ENCODE data around the gene DPF3. TPM values are rescaled to one million over a fixed set of nuclear protein-coding genes. Genes with fewer than 3 reads are reported as not detected.

DPF3 gene
- total and polyA plus RNA-seq, 2 of the 13 experiments (the other 11 are each of a cell fraction or from before 2014, with no cell fraction given), result 0.09 to 0.60 TPM

DNA sequence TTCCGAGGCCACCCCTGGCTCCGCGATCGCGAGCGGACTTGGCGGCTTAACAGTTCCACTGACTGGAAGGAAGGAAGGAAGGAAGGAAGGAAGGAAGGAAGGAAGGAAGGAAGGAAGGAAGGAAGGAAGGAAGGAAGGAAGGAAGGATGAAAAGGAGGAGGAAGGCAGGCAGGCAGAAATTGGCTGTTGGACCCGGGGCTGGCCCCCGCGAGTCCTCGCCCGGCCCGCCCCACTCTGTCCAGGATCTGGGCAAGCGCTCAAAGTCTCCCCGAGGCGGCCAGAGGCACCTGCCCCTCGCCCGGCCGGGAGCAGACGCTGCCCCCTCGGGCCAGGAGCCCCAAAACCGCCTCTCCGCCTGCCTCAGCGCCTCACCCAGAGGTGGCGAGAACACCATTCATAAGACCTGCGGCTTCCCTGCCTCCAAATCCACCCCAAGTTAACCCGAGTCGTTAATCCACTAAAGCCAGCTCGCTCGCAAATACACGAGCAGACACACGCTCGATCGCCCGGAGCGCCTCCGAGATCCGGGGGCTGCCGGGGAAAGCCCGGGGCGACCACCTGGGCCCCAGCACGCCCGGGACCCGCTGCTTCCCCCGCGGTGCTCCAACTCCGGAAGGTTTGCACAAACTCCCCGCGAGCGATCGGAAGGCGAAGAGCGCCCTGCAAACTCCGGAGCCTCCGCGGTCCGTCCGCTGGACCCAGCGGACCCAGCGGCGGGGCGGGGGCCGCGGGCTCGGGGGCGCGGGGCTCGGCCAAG, 844 bp downstream of the DPF3 start:
- Histone ChIP-seq H3K79me2 (ENCODE audit: insufficient read depth, low read length) (no peaks in the 10 kb centered on the region), H4K20me1 (ENCODE audit: insufficient read depth, low read length) (no peaks in the 10 kb centered on the region), H2AFZ (ENCODE audit: low read length) (no peak overlapping the region), H3K4me1 (ENCODE audit: insufficient read depth, low read length) (peaks cover 29% of the 10 kb centered on the region), H3K36me3 (replicated peaks in 1 of 2; ENCODE audit: control insufficient read depth in 1 of 2, insufficient read depth in 2 of 2, low read length in 2 of 2) (no peaks in the 10 kb centered on the region), H3K9ac (ENCODE audit: insufficient read depth, low read depth, low read length) (0 out of 2 replicates have a peak overlapping the region, but pooled peaks have one; percentile 4), H3K27me3 (ENCODE audit: control insufficient read depth in 1 of 2, insufficient read depth in 2 of 2, low read length in 2 of 2) (peaks cover 9 to 51% of the 10 kb centered on the region in 2 experiments; a peak in 4 of 5 replicates), H3K4me3 (replicated peaks in 1 of 3; ENCODE audit: insufficient read depth in 1 of 3, low read depth in 2 of 3, low read length in 3 of 3) (peak overlapping the region; percentile 65 to 82 (median 73)), H3K4me2 (ENCODE audit: low read depth, low read length) (peak overlapping the region; percentile 87), H3K27ac (ENCODE audit: extremely low read length, insufficient read depth, low read length) (no peak overlapping the region), H3K9me3 (ENCODE audit: low read length) (no peaks in the 10 kb centered on the region)
- DNase-seq (ENCODE audit: low spot score) (no peak), FAIRE-seq (no peak), ATAC-seq (peak; percentile 61)
- 5% methylated on average over 13 of the region's 68 CpGs for WGBS (ENCODE audit: low lambda C conversion rate)
- CTCF ChIA-PET (ENCODE audit: low intra/inter-chr PET ratio, low total read pairs), result no interaction called here
- in situ Hi-C loops (cut with HindIII; ENCODE audit: extremely low pct_ligation_motif_present, low pct_unique_long_range_greater_than_20kb) (no loop called here), intact Hi-C loops (cut with micrococcal nuclease; ENCODE audit: unreplicated experiment) (loop anchor here (5.0 kb wide), 1 partner anchor 121 kb away; no protein-coding TSS in a partner anchor)
- POLR2A ChIA-PET, result no interaction called here
- no TSS peak for BruUV-seq (replicated peaks)
- TF ChIP-seq KDM5A (IDR thresholded peaks at IDR 0.05; ENCODE audit: borderline replicate concordance, low read length) (no peak), ZBTB20 (CRISPR knock-in tag; IDR thresholded peaks at IDR 0.05; ENCODE audit: borderline replicate concordance, low read depth) (no peak), NFYB (CRISPR knock-in tag; IDR thresholded peaks at IDR 0.05) (no peak), HOXA5 (CRISPR knock-in tag; IDR thresholded peaks at IDR 0.05) (peak; percentile 14; the same call in 1 of the 2 replicates), U2AF2 (IDR thresholded peaks at IDR 0.05; ENCODE audit: low read depth, low read length) (0 out of 2 replicates have a peak, but pooled peaks have one; percentile 68)
- TF ChIP-seq, protein P1, sequence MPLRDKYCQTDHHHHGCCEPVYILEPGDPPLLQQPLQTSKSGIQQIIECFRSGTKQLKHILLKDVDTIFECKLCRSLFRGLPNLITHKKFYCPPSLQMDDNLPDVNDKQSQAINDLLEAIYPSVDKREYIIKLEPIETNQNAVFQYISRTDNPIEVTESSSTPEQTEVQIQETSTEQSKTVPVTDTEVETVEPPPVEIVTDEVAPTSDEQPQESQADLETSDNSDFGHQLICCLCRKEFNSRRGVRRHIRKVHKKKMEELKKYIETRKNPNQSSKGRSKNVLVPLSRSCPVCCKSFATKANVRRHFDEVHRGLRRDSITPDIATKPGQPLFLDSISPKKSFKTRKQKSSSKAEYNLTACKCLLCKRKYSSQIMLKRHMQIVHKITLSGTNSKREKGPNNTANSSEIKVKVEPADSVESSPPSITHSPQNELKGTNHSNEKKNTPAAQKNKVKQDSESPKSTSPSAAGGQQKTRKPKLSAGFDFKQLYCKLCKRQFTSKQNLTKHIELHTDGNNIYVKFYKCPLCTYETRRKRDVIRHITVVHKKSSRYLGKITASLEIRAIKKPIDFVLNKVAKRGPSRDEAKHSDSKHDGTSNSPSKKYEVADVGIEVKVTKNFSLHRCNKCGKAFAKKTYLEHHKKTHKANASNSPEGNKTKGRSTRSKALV (CRISPR knock-in tag; IDR thresholded peaks at IDR 0.05), result peak; percentile 43; the same call in 1 of the 2 replicates
- TF ChIP-seq, protein P2, sequence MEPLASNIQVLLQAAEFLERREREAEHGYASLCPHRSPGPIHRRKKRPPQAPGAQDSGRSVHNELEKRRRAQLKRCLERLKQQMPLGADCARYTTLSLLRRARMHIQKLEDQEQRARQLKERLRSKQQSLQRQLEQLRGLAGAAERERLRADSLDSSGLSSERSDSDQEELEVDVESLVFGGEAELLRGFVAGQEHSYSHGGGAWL (CRISPR knock-in tag; IDR thresholded peaks at IDR 0.05), result peak; percentile 10; the same call in 1 of the 2 replicates
- TF ChIP-seq, protein P3, sequence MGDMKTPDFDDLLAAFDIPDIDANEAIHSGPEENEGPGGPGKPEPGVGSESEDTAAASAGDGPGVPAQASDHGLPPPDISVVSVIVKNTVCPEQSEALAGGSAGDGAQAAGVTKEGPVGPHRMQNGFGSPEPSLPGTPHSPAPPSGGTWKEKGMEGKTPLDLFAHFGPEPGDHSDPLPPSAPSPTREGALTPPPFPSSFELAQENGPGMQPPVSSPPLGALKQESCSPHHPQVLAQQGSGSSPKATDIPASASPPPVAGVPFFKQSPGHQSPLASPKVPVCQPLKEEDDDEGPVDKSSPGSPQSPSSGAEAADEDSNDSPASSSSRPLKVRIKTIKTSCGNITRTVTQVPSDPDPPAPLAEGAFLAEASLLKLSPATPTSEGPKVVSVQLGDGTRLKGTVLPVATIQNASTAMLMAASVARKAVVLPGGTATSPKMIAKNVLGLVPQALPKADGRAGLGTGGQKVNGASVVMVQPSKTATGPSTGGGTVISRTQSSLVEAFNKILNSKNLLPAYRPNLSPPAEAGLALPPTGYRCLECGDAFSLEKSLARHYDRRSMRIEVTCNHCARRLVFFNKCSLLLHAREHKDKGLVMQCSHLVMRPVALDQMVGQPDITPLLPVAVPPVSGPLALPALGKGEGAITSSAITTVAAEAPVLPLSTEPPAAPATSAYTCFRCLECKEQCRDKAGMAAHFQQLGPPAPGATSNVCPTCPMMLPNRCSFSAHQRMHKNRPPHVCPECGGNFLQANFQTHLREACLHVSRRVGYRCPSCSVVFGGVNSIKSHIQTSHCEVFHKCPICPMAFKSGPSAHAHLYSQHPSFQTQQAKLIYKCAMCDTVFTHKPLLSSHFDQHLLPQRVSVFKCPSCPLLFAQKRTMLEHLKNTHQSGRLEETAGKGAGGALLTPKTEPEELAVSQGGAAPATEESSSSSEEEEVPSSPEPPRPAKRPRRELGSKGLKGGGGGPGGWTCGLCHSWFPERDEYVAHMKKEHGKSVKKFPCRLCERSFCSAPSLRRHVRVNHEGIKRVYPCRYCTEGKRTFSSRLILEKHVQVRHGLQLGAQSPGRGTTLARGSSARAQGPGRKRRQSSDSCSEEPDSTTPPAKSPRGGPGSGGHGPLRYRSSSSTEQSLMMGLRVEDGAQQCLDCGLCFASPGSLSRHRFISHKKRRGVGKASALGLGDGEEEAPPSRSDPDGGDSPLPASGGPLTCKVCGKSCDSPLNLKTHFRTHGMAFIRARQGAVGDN (CRISPR knock-in tag; IDR thresholded peaks at IDR 0.05), result peak; percentile 22; the same call in 1 of the 2 replicates
- TF ChIP-seq, protein P4, sequence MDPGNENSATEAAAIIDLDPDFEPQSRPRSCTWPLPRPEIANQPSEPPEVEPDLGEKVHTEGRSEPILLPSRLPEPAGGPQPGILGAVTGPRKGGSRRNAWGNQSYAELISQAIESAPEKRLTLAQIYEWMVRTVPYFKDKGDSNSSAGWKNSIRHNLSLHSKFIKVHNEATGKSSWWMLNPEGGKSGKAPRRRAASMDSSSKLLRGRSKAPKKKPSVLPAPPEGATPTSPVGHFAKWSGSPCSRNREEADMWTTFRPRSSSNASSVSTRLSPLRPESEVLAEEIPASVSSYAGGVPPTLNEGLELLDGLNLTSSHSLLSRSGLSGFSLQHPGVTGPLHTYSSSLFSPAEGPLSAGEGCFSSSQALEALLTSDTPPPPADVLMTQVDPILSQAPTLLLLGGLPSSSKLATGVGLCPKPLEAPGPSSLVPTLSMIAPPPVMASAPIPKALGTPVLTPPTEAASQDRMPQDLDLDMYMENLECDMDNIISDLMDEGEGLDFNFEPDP (CRISPR knock-in tag; conservative IDR thresholded peaks at IDR 0.05), result no peak
- TF ChIP-seq, protein P5, sequence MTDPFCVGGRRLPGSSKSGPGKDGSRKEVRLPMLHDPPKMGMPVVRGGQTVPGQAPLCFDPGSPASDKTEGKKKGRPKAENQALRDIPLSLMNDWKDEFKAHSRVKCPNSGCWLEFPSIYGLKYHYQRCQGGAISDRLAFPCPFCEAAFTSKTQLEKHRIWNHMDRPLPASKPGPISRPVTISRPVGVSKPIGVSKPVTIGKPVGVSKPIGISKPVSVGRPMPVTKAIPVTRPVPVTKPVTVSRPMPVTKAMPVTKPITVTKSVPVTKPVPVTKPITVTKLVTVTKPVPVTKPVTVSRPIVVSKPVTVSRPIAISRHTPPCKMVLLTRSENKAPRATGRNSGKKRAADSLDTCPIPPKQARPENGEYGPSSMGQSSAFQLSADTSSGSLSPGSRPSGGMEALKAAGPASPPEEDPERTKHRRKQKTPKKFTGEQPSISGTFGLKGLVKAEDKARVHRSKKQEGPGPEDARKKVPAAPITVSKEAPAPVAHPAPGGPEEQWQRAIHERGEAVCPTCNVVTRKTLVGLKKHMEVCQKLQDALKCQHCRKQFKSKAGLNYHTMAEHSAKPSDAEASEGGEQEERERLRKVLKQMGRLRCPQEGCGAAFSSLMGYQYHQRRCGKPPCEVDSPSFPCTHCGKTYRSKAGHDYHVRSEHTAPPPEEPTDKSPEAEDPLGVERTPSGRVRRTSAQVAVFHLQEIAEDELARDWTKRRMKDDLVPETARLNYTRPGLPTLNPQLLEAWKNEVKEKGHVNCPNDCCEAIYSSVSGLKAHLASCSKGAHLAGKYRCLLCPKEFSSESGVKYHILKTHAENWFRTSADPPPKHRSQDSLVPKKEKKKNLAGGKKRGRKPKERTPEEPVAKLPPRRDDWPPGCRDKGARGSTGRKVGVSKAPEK (CRISPR knock-in tag; IDR thresholded peaks at IDR 0.05; ENCODE audit: borderline replicate concordance), result 0 out of 2 replicates have a peak, but pooled peaks have one; percentile 70
